ENCODE data around the gene ARHGAP22.

The ARHGAP22 gene

DNA sequence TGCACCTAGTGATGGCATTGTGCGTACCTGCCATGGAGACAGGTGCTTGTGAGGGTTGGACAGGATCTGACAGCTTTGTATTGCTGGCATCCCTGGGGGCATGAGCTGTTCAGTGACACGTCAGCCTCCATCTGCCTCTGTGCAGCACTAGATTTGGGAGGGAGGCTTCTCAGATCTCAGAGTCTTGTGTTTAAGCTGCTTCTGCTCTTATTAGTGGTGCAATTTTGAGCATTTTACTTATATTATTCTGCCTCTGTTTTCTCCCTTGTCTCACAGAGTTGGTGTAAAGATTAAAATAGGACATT lies 5.1 kb downstream of the ARHGAP22 start:
- FAIRE-seq = no peak

DNA sequence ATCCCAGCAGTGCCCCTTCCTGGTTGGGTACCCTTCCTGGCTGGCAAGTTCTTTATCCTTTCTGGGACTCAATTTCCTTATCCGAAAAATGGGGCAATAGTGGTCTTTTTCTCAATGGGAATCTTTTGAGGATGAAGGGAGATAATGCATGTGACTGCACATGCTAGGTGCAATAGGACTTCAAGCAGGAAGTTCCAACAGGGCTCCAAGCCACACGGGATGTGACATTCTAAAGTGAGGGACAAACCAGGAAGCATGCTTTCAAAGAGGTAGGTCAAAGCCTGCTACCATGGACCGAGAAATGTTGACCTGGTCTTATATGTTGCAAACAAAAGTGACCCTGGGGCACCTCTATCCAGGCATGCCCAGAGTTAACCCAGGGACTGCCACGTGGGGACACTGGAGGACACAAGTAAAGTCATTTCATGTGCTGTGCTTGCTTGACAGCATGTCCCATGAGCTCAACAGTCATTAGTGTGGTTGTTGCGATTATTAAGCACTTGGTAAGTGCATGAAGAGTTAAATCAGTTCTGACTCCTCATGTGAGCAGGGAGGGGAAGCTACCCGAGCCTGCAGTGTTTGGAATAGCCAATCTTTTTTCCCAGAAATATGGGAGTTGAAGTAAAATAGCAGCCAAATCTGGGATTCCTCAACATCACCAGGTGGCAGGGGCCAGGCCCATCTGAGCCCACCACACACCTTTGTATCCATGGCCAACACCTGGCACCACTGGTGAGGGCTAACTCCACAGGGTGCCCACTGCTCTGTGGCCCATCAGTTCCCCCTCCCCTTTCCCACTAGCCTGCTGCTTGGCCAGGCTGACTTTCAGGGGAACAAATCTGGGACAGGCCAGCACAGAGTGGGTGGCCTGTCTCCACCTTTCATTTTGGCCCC lies 5.7 kb downstream of the ARHGAP22 start:
- TF ChIP-seq, protein P1, sequence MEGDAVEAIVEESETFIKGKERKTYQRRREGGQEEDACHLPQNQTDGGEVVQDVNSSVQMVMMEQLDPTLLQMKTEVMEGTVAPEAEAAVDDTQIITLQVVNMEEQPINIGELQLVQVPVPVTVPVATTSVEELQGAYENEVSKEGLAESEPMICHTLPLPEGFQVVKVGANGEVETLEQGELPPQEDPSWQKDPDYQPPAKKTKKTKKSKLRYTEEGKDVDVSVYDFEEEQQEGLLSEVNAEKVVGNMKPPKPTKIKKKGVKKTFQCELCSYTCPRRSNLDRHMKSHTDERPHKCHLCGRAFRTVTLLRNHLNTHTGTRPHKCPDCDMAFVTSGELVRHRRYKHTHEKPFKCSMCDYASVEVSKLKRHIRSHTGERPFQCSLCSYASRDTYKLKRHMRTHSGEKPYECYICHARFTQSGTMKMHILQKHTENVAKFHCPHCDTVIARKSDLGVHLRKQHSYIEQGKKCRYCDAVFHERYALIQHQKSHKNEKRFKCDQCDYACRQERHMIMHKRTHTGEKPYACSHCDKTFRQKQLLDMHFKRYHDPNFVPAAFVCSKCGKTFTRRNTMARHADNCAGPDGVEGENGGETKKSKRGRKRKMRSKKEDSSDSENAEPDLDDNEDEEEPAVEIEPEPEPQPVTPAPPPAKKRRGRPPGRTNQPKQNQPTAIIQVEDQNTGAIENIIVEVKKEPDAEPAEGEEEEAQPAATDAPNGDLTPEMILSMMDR (IDR thresholded peaks at IDR 0.05; ENCODE audit: insufficient read depth, missing control alignments) = no peak
- DNase-seq (ENCODE audit: insufficient read length, low spot score) (no peak), FAIRE-seq (no peak)

More for the DNA sequence above, 5.1 kb downstream of the ARHGAP22 start:
- TF ChIP-seq, protein P1 (IDR thresholded peaks at IDR 0.05; ENCODE audit: insufficient read depth, missing control alignments) = no peak
- no peak for DNase-seq (ENCODE audit: insufficient read length, low spot score)

DNA sequence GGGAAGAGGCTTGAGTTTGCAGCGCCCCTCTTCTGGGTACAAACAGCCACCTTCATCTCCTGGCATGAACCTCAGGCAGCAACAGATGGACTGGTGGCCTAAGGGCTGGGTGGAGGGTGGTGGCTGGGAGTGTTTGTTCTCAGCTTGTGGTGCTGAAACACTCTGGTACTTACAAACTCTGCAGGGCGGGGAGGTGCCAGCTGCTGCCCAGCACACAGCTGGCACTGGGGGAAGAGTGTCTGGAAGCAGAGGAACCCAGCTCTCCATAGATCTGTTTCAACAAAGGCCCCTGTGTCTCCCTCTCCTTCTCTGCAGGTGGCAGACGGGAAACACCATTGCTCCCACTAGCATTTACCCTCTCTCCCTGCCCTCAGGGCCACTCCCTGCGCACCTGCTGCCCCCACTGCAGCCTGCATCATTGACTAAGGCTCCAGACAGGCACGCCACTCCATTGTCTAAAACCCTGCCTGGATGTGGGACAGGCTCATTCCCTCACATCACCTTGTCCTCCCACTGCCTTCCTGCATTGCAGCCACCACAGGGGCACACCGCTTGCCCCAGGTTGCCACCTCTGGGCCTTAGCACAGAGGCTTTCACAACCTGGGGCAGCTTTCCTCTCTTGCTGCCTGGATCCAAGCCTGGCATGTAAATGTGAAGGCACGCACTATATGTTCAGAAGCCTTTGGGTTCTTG lies 6.5 kb downstream of the ARHGAP22 start:
- DNase-seq (ENCODE audit: insufficient read length, low spot score) (no peak), FAIRE-seq (no peak)
- TF ChIP-seq, protein P1 (IDR thresholded peaks at IDR 0.05; ENCODE audit: insufficient read depth, missing control alignments) = no peak

DNA sequence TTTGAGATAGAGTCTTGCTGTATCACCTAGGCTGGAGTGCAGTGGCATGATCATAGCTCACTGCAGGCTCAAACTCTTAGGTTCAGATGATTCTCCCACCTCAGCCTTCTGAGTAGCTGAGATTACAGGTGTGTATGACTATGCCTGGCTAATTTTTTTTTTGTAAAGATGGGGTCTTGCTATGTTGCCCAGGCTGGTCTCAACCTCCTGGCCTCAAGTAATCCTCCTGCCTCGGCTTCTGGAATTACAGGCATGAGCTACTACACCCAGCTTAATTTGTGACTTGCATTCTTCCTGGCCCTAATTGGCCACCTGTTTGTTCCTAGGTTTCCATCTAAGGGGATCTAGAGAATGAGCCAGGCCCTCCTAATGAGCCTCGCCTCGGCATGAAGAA lies 9.3 kb downstream of the ARHGAP22 start:
- TF ChIP-seq, protein P1 (IDR thresholded peaks at IDR 0.05; ENCODE audit: insufficient read depth, missing control alignments) = no peak
- FAIRE-seq (no peak), DNase-seq (ENCODE audit: insufficient read length, low spot score) (no peak)

DNA sequence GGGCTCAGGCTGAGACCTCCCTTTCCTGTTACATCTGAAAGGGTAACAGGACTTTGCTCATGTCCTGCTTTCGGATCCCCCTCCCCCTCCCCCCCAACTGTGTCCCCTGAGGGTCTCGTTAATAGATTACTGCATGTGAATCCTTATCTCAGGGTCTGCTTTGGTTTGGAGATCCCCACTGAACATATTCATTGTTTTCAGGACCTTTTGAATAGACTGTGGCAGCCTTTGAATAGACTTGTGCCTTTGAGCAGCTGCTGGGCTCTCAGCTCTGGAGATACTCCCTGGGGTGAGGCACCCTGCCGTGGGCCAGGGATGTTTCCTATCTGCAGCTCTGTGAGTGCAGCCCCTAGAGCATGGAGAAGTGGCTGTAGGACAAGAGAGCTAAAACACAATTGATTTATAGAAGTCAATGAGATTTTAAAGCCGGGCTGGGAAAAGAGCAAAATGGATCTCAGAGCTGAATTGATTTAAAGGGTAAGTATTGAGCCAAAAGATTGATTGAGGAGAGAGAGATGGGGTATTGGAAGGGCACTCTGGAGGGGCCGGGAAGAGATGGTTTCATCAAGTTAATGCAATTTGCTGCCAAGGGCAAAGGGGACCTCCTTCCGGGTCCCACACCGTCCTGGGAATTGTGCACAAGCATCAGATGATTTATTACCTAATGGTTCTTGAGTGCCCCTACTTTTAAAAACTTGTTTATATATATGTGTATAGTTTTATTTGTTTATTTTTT lies 9.9 kb downstream of the ARHGAP22 start:
- TF ChIP-seq, protein P1 (IDR thresholded peaks at IDR 0.05; ENCODE audit: insufficient read depth, missing control alignments) = no peak
- DNase-seq (ENCODE audit: insufficient read length, low spot score) (no peak), FAIRE-seq (no peak)

DNA sequence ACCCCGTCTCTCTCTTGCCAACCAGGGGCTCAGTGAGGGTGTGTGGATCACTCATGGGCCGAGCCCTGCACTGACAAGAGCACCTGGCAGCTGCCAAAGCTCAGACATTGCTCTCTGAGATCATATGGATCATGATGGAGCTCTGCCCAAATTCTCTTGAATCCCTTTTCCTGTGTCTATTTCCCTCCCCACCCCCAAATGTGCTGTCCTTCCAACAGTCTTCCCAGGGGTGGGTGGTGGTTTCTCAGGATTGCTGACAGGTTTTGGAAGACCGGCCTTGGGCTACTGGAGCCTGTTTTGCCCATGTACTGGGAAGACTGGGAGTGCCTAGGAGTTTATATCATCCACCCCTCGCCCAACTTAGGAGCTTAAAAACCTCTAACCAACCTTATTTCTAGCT lies 10.5 kb downstream of the ARHGAP22 start:
- DNase-seq (ENCODE audit: insufficient read length, low spot score) (no peak), FAIRE-seq (no peak)
- TF ChIP-seq, protein P1 (IDR thresholded peaks at IDR 0.05; ENCODE audit: insufficient read depth, missing control alignments) = no peak

All from D721Med (cell line).